Measurements from ENCODE around the gene KRT5.

GRCh38 chr12:52531566-52532300 lies 11.5 kb upstream of the KRT5 start:
- TF ChIP-seq CTCF (conservative IDR thresholded peaks at IDR 0.05): no peak
- no peak for TF ChIP-seq EZH2 (IDR thresholded peaks at IDR 0.05; ENCODE audit: low read depth)

Data from PC-9 (cell line).